Measurements from ENCODE around the gene GDF3.

- no peak for TF ChIP-seq CTCF (IDR thresholded peaks at IDR 0.05 in 2 of 3, conservative IDR thresholded peaks at IDR 0.05 in 1 of 3; ENCODE audit: borderline replicate concordance in 1 of 3, insufficient read depth in 1 of 3, low read depth in 2 of 3, low read length in 2 of 3)
- TF ChIP-seq SIN3A (IDR thresholded peaks at IDR 0.05; ENCODE audit: low read depth) = no peak
- no peak for TF ChIP-seq POLR2A (IDR thresholded peaks at IDR 0.05; ENCODE audit: borderline replicate concordance, extremely low read depth, insufficient read depth, insufficient read length)
- TF ChIP-seq POLR2AphosphoS5 (IDR thresholded peaks at IDR 0.05; ENCODE audit: low read depth, low read length) = no peak
These were observed 376 bp downstream of the GDF3 start for GRCh38 chr12:7695237-7695560.
